ENCODE results near the gene NDUFA13. TPM values are rescaled to one million over a fixed set of nuclear protein-coding genes. Genes with fewer than 3 reads are reported as not detected.

NDUFA13 gene
- polyA plus RNA-seq, 1 of the 3 experiments (the other 2 are of a cell fraction) = 1,828 TPM

GRCh38 chr19:19542507-19542906, 26.5 kb downstream of the NDUFA13 start:
- no peaks in the 10 kb centered on the region for H3K79me2 ChIP-seq (ENCODE audit: insufficient read depth)
- no peak for DNase-seq
- H3K9me2 ChIP-seq = no peaks in the 10 kb centered on the region
- 88% methylated on average over 11 of the region's 12 CpGs for WGBS (ENCODE audit: low lambda C conversion rate)
- H3K27ac ChIP-seq (ENCODE audit: low read depth in 2 of 2, low read length in 1 of 2) = no peak overlapping the region
- peaks cover 0 to 36% of the 10 kb centered on the region in 2 experiments; a peak in 1 of 4 replicates for H3K4me1 ChIP-seq (ENCODE audit: control insufficient read depth in 1 of 2, insufficient read depth in 2 of 2, low read depth in 1 of 2, low read length in 1 of 2)
- no peak overlapping the region for H3K9ac ChIP-seq
- no peaks in the 10 kb centered on the region for H3K9me3 ChIP-seq
- TF ChIP-seq RXRA (IDR thresholded peaks at IDR 0.05; ENCODE audit: borderline replicate concordance, low read depth) (no peak), MEF2A (IDR thresholded peaks at IDR 0.05; ENCODE audit: borderline replicate concordance, low read depth) (no peak)
- H3K36me3 ChIP-seq (replicated peaks in 1 of 2; ENCODE audit: control insufficient read depth in 1 of 2, insufficient read depth in 2 of 2, low read length in 1 of 2) = no peaks in the 10 kb centered on the region
- no peak overlapping the region for H2AFZ ChIP-seq (ENCODE audit: low read depth)
- no peaks in the 10 kb centered on the region for H3F3A ChIP-seq (replicated peaks; ENCODE audit: insufficient read depth)
- H4K20me1 ChIP-seq (ENCODE audit: insufficient read depth) = no peaks in the 10 kb centered on the region
- H3K4me3 ChIP-seq (ENCODE audit: low read depth in 2 of 2, low read length in 1 of 2) = no peak overlapping the region
- ChIA-PET CTCF (interaction anchor here (1.6 to 1.7 kb wide), 2 partner anchors 12 to 101 kb away, joined by 3 to 5 read pairs; partner anchors contain the start of gene GMIP), POLR2A (no interaction called here)
- H3K4me2 ChIP-seq = no peak overlapping the region
- no peaks in the 10 kb centered on the region for H3K27me3 ChIP-seq (ENCODE audit: insufficient read depth)

GRCh38 chr19:19543101-19543500, 27.1 kb downstream of the NDUFA13 start:
- ChIA-PET CTCF (interaction anchor here (1.0 to 1.7 kb wide), 3 partner anchors 10 to 101 kb away, joined by 3 to 5 read pairs (median 4); partner anchors contain the start of gene GMIP), POLR2A (no interaction called here)
- Histone ChIP-seq H3K79me2 (ENCODE audit: insufficient read depth) (no peaks in the 10 kb centered on the region), H4K20me1 (ENCODE audit: insufficient read depth) (no peaks in the 10 kb centered on the region), H3K9me3 (no peaks in the 10 kb centered on the region), H2AFZ (ENCODE audit: low read depth) (no peak overlapping the region), H3K9me2 (no peaks in the 10 kb centered on the region), H3K27ac (ENCODE audit: low read depth in 2 of 2, low read length in 1 of 2) (no peak overlapping the region), H3K9ac (no peak overlapping the region), H3K4me2 (no peak overlapping the region), H3F3A (replicated peaks; ENCODE audit: insufficient read depth) (no peaks in the 10 kb centered on the region), H3K27me3 (ENCODE audit: insufficient read depth) (no peaks in the 10 kb centered on the region), H3K36me3 (replicated peaks in 1 of 2; ENCODE audit: control insufficient read depth in 1 of 2, insufficient read depth in 2 of 2, low read length in 1 of 2) (no peaks in the 10 kb centered on the region), H3K4me1 (ENCODE audit: control insufficient read depth in 1 of 2, insufficient read depth in 2 of 2, low read depth in 1 of 2, low read length in 1 of 2) (peaks cover 0 to 34% of the 10 kb centered on the region in 2 experiments; a peak in 1 of 4 replicates), H3K4me3 (ENCODE audit: low read depth in 2 of 2, low read length in 1 of 2) (no peak overlapping the region)
- TF ChIP-seq ELF1 (IDR thresholded peaks at IDR 0.05) = no peak
- TF ChIP-seq EZH2phosphoT487 (IDR thresholded peaks at IDR 0.05; ENCODE audit: borderline replicate concordance, low read depth) = no peak
- TF ChIP-seq TCF12 (IDR thresholded peaks at IDR 0.05) = no peak
- no peak for TF ChIP-seq RXRA (IDR thresholded peaks at IDR 0.05; ENCODE audit: borderline replicate concordance, low read depth)
- TF ChIP-seq NFIC (IDR thresholded peaks at IDR 0.05; ENCODE audit: borderline replicate concordance) = no peak
- no peak for TF ChIP-seq FOSL2 (IDR thresholded peaks at IDR 0.05; ENCODE audit: borderline replicate concordance, low read depth)
- no peak for TF ChIP-seq PBX3 (IDR thresholded peaks at IDR 0.05)
- TF ChIP-seq REST (IDR thresholded peaks at IDR 0.05; ENCODE audit: low read depth, low read length) = no peak
- no peak for TF ChIP-seq SMC3 (IDR thresholded peaks at IDR 0.05; ENCODE audit: low read depth, low read length)
- no peak for TF ChIP-seq USF1 (IDR thresholded peaks at IDR 0.05; ENCODE audit: borderline replicate concordance, low read depth)
- TF ChIP-seq RAD21 (IDR thresholded peaks at IDR 0.05; ENCODE audit: low read length) = no peak
- no peak for TF ChIP-seq MEF2A (IDR thresholded peaks at IDR 0.05; ENCODE audit: borderline replicate concordance, low read depth)
- TF ChIP-seq TEAD4 (IDR thresholded peaks at IDR 0.05; ENCODE audit: borderline replicate concordance, insufficient read depth) = no peak
- no peak for TF ChIP-seq JUND (IDR thresholded peaks at IDR 0.05)
- TF ChIP-seq NRF1 (IDR thresholded peaks at IDR 0.05; ENCODE audit: low read depth, low read length) = no peak
- no peak for TF ChIP-seq YY1 (IDR thresholded peaks at IDR 0.05; ENCODE audit: low read depth)
- no peak for TF ChIP-seq CHD2 (IDR thresholded peaks at IDR 0.05; ENCODE audit: low read length, partially characterized antibody)
- no peak for TF ChIP-seq MAX (IDR thresholded peaks at IDR 0.05; ENCODE audit: low read depth)
- TF ChIP-seq GABPA (IDR thresholded peaks at IDR 0.05; ENCODE audit: low read depth) = no peak
- TF ChIP-seq SIN3A (IDR thresholded peaks at IDR 0.05; ENCODE audit: borderline replicate concordance, low read depth, low read length) = no peak
- DNase-seq = no peak
- 100% methylated on average over 2 of the region's 13 CpGs for WGBS (ENCODE audit: low lambda C conversion rate)

Data from SK-N-SH (cell line).